IPS-15b (cell line): Measurements from ENCODE around the gene NT5C1A.
A peak's percentile ranks its signal among the peaks of the same experiment; 100 is the strongest.

Source experiments
- H3K27me3 ChIP-seq: one replicate; pipeline ENCODE4 v1.6.1; 2013; ENCODE audit warnings: low read length; ENCODE audit not compliant: control insufficient read depth, insufficient read depth
- H3K36me3 ChIP-seq: one replicate; pipeline ENCODE4 v1.6.1; 2013; ENCODE audit warnings: low read length; ENCODE audit not compliant: control insufficient read depth, insufficient read depth
- H3K4me1 ChIP-seq: one replicate; pipeline ENCODE4 v1.6.1; 2013; ENCODE audit warnings: mild to moderate bottlenecking, low read length; ENCODE audit not compliant: control insufficient read depth, insufficient read depth
- H3K4me3 ChIP-seq: one replicate; pipeline ENCODE4 v1.5.1; 2013; ENCODE audit warnings: low read depth, low read length
- H3K9ac ChIP-seq: one replicate; pipeline ENCODE4 v1.6.1; 2013; ENCODE audit warnings: low read depth, mild to moderate bottlenecking, low read length
- H3K9me3 ChIP-seq: one replicate; pipeline ENCODE4 v1.6.1; 2013; ENCODE audit warnings: mild to moderate bottlenecking, low read length; ENCODE audit not compliant: control insufficient read depth, insufficient read depth

Gene NT5C1A

DNA sequence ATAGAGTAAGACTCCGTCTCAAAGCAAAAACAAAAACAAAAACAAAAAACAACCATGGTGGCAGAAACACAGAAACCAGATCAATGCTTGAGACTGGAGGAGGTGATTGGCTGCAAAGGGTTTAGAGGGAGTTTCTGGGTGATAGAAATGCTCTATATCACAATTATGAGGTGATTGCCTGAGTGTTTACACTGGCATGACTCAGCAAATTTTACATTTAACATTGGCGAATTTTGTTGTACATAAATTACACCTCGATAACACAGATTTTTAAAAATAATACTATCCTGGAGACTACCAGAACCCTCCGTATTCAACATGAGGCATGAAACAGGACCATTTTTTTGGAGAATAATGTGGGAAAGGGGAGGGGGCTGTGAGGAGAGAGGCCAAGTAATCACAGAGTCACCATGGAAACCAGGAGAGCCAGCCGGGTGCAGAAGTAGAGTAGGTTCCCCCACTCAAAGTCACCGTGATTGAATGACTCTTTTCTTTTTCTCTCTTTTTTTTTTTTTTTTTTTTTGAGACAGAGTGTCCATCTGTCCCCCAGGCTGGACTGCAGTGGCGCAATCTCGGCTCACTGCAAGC, 56.7 kb downstream of the NT5C1A start:
- Histone ChIP-seq H3K9me3 (no peaks in the 10 kb centered on the region), H3K4me3 (no peak overlapping the region), H3K27me3 (peaks cover 19% of the 10 kb centered on the region), H3K36me3 (no peaks in the 10 kb centered on the region), H3K9ac (no peak overlapping the region), H3K4me1 (no peaks in the 10 kb centered on the region)

DNA sequence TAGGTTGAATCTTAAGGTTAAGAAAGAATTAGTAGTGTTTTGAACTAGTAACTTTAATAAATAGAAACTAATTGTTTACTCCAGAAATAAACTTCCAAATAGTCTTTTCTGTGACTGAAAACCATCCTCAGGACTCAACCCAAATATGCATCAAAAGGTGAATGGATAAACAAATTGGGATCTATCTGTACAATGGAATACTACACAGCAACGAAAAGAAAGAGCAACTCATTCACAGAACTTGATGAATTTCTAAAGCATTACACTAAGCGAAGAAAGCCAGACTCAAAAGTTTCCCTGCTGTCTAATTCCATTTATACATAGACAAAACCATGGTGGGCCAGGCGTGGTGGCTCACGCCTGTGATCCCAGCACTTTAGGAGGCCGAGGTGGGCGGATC, 57.4 kb downstream of the NT5C1A start:
- Histone ChIP-seq H3K9ac (no peak overlapping the region), H3K4me1 (no peaks in the 10 kb centered on the region), H3K36me3 (no peaks in the 10 kb centered on the region), H3K9me3 (no peaks in the 10 kb centered on the region), H3K4me3 (no peak overlapping the region), H3K27me3 (peaks cover 19% of the 10 kb centered on the region)

DNA sequence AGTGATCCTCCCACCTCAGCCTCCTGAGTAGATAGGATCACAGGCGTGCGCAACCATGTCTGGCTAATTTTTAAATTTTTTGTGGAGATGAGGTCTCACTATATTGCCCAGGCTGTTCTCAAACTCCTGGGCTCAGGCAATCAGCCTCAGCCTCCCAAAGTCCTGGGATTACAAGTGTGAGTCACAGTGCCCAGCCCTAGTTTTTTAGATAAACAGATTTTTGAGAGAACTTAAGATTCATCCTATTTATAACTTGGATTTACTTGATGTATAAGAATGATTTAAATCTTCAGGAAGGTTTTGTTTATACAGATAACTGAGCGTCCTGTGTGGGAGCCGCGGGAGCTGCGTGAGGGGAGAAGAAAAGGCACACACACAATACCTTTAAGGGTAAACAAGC, 58.7 kb downstream of the NT5C1A start:
- H3K9me3 ChIP-seq: no peaks in the 10 kb centered on the region
- H3K36me3 ChIP-seq: no peaks in the 10 kb centered on the region
- H3K4me1 ChIP-seq: no peaks in the 10 kb centered on the region
- H3K9ac ChIP-seq: no peak overlapping the region
- peaks cover 26% of the 10 kb centered on the region for H3K27me3 ChIP-seq
- no peak overlapping the region for H3K4me3 ChIP-seq

DNA sequence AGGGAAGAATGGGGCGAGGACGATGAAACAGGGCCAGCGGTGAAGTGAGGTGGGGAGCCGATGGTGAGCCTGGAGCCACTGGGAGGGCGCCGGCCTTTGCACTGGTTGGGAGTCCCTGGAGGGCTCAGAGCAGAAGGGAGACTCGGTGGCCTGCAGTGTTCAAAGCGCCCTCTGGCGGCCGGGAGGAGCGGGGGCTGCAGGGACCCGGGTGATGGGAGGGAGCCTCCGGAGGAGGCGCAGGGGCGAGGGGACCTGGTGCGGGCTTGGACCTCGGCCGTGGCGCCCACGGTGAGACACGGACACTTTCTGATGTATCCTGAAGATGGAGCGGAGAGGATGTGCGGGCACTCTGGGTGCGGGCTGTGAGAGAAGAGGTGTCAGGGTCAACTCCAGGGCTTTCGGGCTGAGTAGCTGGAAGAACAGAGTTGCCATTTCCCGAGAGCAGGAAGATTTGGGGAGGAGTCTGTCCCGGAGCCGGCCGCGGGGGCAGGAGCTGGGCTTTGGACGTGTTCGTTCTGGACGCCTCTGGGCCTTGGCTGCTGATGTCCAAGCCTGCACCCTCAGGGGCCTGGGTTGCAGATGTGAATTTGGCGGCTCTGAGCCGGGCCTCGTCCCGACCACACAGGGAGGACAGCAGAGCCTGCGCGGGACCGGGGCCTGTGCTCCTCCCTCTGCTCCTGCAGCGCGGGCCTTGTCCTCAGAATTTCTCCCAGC, 62.1 kb downstream of the NT5C1A start:
- no peaks in the 10 kb centered on the region for H3K9me3 ChIP-seq
- H3K4me1 ChIP-seq: no peaks in the 10 kb centered on the region
- peaks cover 27% of the 10 kb centered on the region for H3K27me3 ChIP-seq
- no peak overlapping the region for H3K9ac ChIP-seq
- H3K4me3 ChIP-seq: peak overlapping the region; percentile 75
- no peaks in the 10 kb centered on the region for H3K36me3 ChIP-seq
